ENCODE results near the gene ANKRD36.
"Not testable (repeated sequence)": the region's sequence is repeated elsewhere in the genome, so short reads cannot be mapped to it uniquely, and the experiment has no call there.

Gene ANKRD36

DNA sequence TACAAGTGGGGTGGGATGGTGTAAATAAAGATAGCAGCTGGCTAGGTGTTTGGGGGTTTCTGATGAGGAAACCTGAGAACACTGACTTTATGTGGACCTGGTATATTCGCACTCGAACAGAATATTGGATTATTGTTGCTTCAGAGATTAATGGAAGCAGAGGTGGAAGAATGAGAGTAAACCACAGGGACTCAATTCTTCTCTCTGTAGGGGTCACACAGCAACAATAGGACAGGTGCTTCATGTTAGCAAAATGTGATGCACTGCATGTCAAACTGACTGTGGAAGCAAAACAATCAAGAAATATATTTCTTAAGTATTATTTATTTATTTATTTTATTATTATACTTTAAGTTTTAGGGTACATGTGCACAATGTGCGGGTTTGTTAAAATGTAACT lies 53.6 kb downstream of the ANKRD36 start:
- H3K4me2 ChIP-seq (ENCODE audit: low read length); H3K79me2 ChIP-seq (ENCODE audit: low read length); H4K20me1 ChIP-seq (ENCODE audit: insufficient read depth, low read length); H3K27me3 ChIP-seq (ENCODE audit: low read depth, low read length); H3K36me3 ChIP-seq (replicated peaks; ENCODE audit: low read depth, low read length); H2AFZ ChIP-seq (ENCODE audit: low read depth, low read length); H3K27ac ChIP-seq (ENCODE audit: low read length); H3K4me3 ChIP-seq (ENCODE audit: low read length); H3K9ac ChIP-seq (ENCODE audit: low read length); H3K4me1 ChIP-seq (ENCODE audit: low read length); H3K9me3 ChIP-seq (ENCODE audit: insufficient read depth, low read length): not testable (repeated sequence)

DNA sequence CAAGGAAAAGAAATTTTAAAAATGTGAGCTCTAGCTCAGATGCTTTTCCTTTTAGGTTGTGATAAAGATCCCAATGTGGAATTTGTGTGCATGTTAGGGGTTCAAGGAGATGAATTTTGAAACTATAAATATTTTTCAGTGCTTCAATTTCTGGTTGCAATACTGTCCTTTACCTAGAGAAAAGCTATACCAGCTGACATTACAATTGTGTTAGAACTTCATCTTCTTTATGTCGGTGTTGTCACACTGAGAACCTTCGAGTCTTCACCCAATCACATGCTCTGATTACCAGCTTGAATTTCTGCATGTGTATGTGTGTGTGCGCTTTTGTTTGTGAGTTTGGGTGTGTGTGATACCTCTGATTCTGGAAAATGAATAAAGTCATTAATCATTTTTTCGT lies 55.0 kb downstream of the ANKRD36 start:
- H3K79me2 ChIP-seq (ENCODE audit: low read length); H3K4me1 ChIP-seq (ENCODE audit: low read length); H2AFZ ChIP-seq (ENCODE audit: low read depth, low read length); H3K4me3 ChIP-seq (ENCODE audit: low read length); H4K20me1 ChIP-seq (ENCODE audit: insufficient read depth, low read length); H3K4me2 ChIP-seq (ENCODE audit: low read length); H3K9ac ChIP-seq (ENCODE audit: low read length); H3K27me3 ChIP-seq (ENCODE audit: low read depth, low read length); H3K27ac ChIP-seq (ENCODE audit: low read length); H3K36me3 ChIP-seq (replicated peaks; ENCODE audit: low read depth, low read length); H3K9me3 ChIP-seq (ENCODE audit: insufficient read depth, low read length): not testable (repeated sequence)

GRCh38 chr2:97168583-97168982 lies 55.6 kb downstream of the ANKRD36 start:
- not testable (repeated sequence) for H3K9ac ChIP-seq (ENCODE audit: low read length); H3K27ac ChIP-seq (ENCODE audit: low read length); H3K4me2 ChIP-seq (ENCODE audit: low read length); H4K20me1 ChIP-seq (ENCODE audit: insufficient read depth, low read length); H3K9me3 ChIP-seq (ENCODE audit: insufficient read depth, low read length); H3K36me3 ChIP-seq (replicated peaks; ENCODE audit: low read depth, low read length); H3K4me3 ChIP-seq (ENCODE audit: low read length); H2AFZ ChIP-seq (ENCODE audit: low read depth, low read length); H3K79me2 ChIP-seq (ENCODE audit: low read length); H3K27me3 ChIP-seq (ENCODE audit: low read depth, low read length); H3K4me1 ChIP-seq (ENCODE audit: low read length)

- not testable (repeated sequence) for H3K27me3 ChIP-seq (ENCODE audit: low read depth, low read length); H3K36me3 ChIP-seq (replicated peaks; ENCODE audit: low read depth, low read length); H3K27ac ChIP-seq (ENCODE audit: low read length); H4K20me1 ChIP-seq (ENCODE audit: insufficient read depth, low read length); H3K4me1 ChIP-seq (ENCODE audit: low read length); H2AFZ ChIP-seq (ENCODE audit: low read depth, low read length); H3K79me2 ChIP-seq (ENCODE audit: low read length); H3K9me3 ChIP-seq (ENCODE audit: insufficient read depth, low read length); H3K4me3 ChIP-seq (ENCODE audit: low read length); H3K4me2 ChIP-seq (ENCODE audit: low read length); H3K9ac ChIP-seq (ENCODE audit: low read length)
Observed at GRCh38 chr2:97180391-97180790, 67.4 kb downstream of the ANKRD36 start.

GRCh38 chr2:97195349-97195748 lies 82.4 kb downstream of the ANKRD36 start:
- H3K79me2 ChIP-seq (ENCODE audit: low read length); H2AFZ ChIP-seq (ENCODE audit: low read depth, low read length); H3K9me3 ChIP-seq (ENCODE audit: insufficient read depth, low read length); H3K27me3 ChIP-seq (ENCODE audit: low read depth, low read length); H4K20me1 ChIP-seq (ENCODE audit: insufficient read depth, low read length); H3K4me3 ChIP-seq (ENCODE audit: low read length); H3K4me1 ChIP-seq (ENCODE audit: low read length); H3K4me2 ChIP-seq (ENCODE audit: low read length); H3K36me3 ChIP-seq (replicated peaks; ENCODE audit: low read depth, low read length); H3K9ac ChIP-seq (ENCODE audit: low read length); H3K27ac ChIP-seq (ENCODE audit: low read length): not testable (repeated sequence)

DNA sequence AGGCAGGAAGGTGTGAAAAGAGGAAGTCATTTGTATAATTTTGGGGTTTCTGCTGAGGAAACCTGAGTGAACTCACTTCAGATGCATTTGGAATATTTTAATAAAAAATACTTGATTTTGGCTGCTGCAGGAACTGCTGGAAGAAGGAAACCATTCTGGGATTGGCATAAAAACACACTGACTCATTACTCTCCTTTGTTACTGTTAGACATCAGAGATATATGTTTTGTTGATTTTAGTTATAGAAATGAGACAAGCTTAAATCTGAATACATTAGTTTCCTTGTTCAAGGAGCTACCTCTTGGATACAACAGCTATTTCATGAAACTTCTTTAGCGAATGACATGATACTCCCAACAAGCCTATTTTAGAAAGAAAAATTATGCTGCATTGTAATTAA lies 84.3 kb downstream of the ANKRD36 start:
- not testable (repeated sequence) for H4K20me1 ChIP-seq (ENCODE audit: insufficient read depth, low read length); H2AFZ ChIP-seq (ENCODE audit: low read depth, low read length); H3K9me3 ChIP-seq (ENCODE audit: insufficient read depth, low read length); H3K27me3 ChIP-seq (ENCODE audit: low read depth, low read length); H3K9ac ChIP-seq (ENCODE audit: low read length); H3K79me2 ChIP-seq (ENCODE audit: low read length); H3K36me3 ChIP-seq (replicated peaks; ENCODE audit: low read depth, low read length); H3K27ac ChIP-seq (ENCODE audit: low read length); H3K4me3 ChIP-seq (ENCODE audit: low read length); H3K4me2 ChIP-seq (ENCODE audit: low read length)
- peaks cover 11% of the 10 kb centered on the region for H3K4me1 ChIP-seq (ENCODE audit: low read length)

DNA sequence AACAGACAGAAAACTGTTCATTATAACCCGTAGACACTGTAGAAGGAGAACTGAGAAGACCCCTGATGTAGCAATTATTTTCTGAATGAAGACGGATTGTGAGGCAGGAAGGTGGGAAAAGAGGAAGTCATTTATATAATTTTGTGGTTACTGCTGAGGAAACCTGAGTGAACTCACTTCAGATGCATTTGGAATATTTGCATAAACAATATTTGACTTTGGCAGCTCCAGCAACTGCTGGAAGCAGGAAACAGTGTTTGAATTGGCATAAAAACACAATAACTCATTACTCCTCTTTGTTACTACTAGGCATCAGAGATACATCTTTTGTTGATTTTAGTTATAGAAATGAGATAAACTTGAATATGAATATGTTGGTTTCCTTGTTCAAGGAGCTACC lies 87.9 kb downstream of the ANKRD36 start:
- not testable (repeated sequence) for H3K27ac ChIP-seq (ENCODE audit: low read length); H3K9me3 ChIP-seq (ENCODE audit: insufficient read depth, low read length); H3K4me2 ChIP-seq (ENCODE audit: low read length); H3K27me3 ChIP-seq (ENCODE audit: low read depth, low read length); H2AFZ ChIP-seq (ENCODE audit: low read depth, low read length); H3K4me3 ChIP-seq (ENCODE audit: low read length); H3K9ac ChIP-seq (ENCODE audit: low read length); H3K79me2 ChIP-seq (ENCODE audit: low read length); H4K20me1 ChIP-seq (ENCODE audit: insufficient read depth, low read length); H3K36me3 ChIP-seq (replicated peaks; ENCODE audit: low read depth, low read length)
- peaks cover 11% of the 10 kb centered on the region for H3K4me1 ChIP-seq (ENCODE audit: low read length)

DNA sequence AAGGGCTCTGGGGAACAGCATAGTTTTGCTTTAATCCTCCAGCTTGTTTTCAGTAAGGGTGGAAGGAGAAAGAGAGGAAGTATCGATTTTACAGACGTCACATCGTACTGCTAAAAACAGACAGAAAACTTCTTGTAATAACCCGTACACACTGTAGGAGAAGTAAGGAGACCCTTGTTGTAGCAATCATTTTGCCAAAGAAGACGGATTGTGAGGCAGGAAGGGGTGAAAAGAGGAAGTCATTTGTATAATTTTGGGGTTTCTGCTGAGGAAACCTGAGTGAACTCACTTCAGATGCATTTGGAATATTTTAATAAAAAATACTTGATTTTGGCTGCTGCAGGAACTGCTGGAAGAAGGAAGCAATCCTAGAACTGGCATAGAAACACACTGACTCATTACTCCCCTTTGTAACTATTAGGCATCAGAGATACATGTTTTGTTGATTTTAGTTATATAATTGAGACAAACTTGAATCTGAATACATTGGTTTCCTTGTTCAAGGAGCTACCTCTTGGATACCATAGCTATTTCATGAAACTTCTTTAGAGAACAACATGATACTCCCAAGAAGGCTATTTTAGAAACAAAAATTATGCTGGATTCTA lies 89.8 kb downstream of the ANKRD36 start:
- not testable (repeated sequence) for H3K9ac ChIP-seq (ENCODE audit: low read length); H3K4me3 ChIP-seq (ENCODE audit: low read length); H3K79me2 ChIP-seq (ENCODE audit: low read length); H3K36me3 ChIP-seq (replicated peaks; ENCODE audit: low read depth, low read length); H3K4me2 ChIP-seq (ENCODE audit: low read length); H3K9me3 ChIP-seq (ENCODE audit: insufficient read depth, low read length); H3K27me3 ChIP-seq (ENCODE audit: low read depth, low read length); H4K20me1 ChIP-seq (ENCODE audit: insufficient read depth, low read length); H2AFZ ChIP-seq (ENCODE audit: low read depth, low read length); H3K27ac ChIP-seq (ENCODE audit: low read length)
- H3K4me1 ChIP-seq (ENCODE audit: low read length): peaks cover 11% of the 10 kb centered on the region

All from OCI-LY3 (cell line).